ENCODE results near the gene KLF18. TPM values are rescaled to one million over a fixed set of nuclear protein-coding genes. Genes with fewer than 3 reads are reported as not detected.
A peak's percentile ranks its signal among the peaks of the same experiment; 100 is the strongest.
"Not testable (repeated sequence)": the region's sequence is repeated elsewhere in the genome, so short reads cannot be mapped to it uniquely, and the experiment has no call there.

The KLF18 gene
- total RNA-seq (2014; rRNA removed; shearing (Covaris generic)): not detected in 2 replicates

- no peak for DNase-seq (ENCODE audit: low spot score)
These were observed at the start of gene KLF18 for GRCh38 chr1:44141531-44141930. Gene KLF18 (minus strand): TSS chr1:44141631. CDS start chr1:44141631, 0 bp downstream.

- DNase-seq (ENCODE audit: low spot score): no peak
These were observed 33.2 kb upstream of the KLF18 start for GRCh38 chr1:44174630-44175029.

- no peak for DNase-seq (ENCODE audit: low spot score)
These were observed 28.9 kb upstream of the KLF18 start for GRCh38 chr1:44170281-44170823.

- peak; percentile 9 for DNase-seq (ENCODE audit: low spot score)
These were observed 27.2 kb upstream of the KLF18 start for GRCh38 chr1:44168520-44169098.

- DNase-seq (ENCODE audit: low spot score): no peak
These were observed 20.1 kb upstream of the KLF18 start for GRCh38 chr1:44161546-44161945.

GRCh38 chr1:44158871-44159270 is 17.4 kb upstream of the KLF18 start:
- no peak for DNase-seq (ENCODE audit: low spot score)

GRCh38 chr1:44157903-44158302 is 16.5 kb upstream of the KLF18 start:
- DNase-seq (ENCODE audit: low spot score): no peak

GRCh38 chr1:44154049-44154448 is 12.6 kb upstream of the KLF18 start:
- no peak for DNase-seq (ENCODE audit: low spot score)

- DNase-seq (ENCODE audit: low spot score): no peak
These were observed 11.3 kb upstream of the KLF18 start for GRCh38 chr1:44152692-44153091.

GRCh38 chr1:44151808-44152207 is 10.4 kb upstream of the KLF18 start:
- DNase-seq (ENCODE audit: low spot score): no peak

- DNase-seq (ENCODE audit: low spot score): no peak
These were observed 9.9 kb upstream of the KLF18 start for GRCh38 chr1:44151332-44151731.

- DNase-seq (ENCODE audit: low spot score): no peak
These were observed 6.2 kb upstream of the KLF18 start for GRCh38 chr1:44147582-44147981.

GRCh38 chr1:44146536-44147361 is 5.3 kb upstream of the KLF18 start:
- no peak for DNase-seq (ENCODE audit: low spot score)

GRCh38 chr1:44144962-44145756 is 3.7 kb upstream of the KLF18 start:
- no peak for DNase-seq (ENCODE audit: low spot score)

GRCh38 chr1:44139565-44139964 is 1.9 kb downstream of the KLF18 start:
- DNase-seq (ENCODE audit: low spot score): not testable (repeated sequence)

- DNase-seq (ENCODE audit: low spot score): no peak
These were observed 3.2 kb downstream of the KLF18 start for GRCh38 chr1:44138239-44138638.

GRCh38 chr1:44135886-44136285 is 5.5 kb downstream of the KLF18 start:
- DNase-seq (ENCODE audit: low spot score): no peak

- DNase-seq (ENCODE audit: low spot score): no peak
These were observed 7.1 kb downstream of the KLF18 start for GRCh38 chr1:44134071-44134920.

- no peak for DNase-seq (ENCODE audit: low spot score)
These were observed 10.0 kb downstream of the KLF18 start for GRCh38 chr1:44131411-44131810.

- DNase-seq (ENCODE audit: low spot score): no peak
These were observed 11.6 kb downstream of the KLF18 start for GRCh38 chr1:44129616-44130500.

All from HT-29 (cell line).